Measurements from ENCODE around the gene BIN1. TPM values are rescaled to one million over a fixed set of nuclear protein-coding genes. Genes with fewer than 3 reads are reported as not detected.

Gene BIN1
- total RNA-seq, 2 donors from 2014 or later: 41.7 to 45.9 TPM

DNA sequence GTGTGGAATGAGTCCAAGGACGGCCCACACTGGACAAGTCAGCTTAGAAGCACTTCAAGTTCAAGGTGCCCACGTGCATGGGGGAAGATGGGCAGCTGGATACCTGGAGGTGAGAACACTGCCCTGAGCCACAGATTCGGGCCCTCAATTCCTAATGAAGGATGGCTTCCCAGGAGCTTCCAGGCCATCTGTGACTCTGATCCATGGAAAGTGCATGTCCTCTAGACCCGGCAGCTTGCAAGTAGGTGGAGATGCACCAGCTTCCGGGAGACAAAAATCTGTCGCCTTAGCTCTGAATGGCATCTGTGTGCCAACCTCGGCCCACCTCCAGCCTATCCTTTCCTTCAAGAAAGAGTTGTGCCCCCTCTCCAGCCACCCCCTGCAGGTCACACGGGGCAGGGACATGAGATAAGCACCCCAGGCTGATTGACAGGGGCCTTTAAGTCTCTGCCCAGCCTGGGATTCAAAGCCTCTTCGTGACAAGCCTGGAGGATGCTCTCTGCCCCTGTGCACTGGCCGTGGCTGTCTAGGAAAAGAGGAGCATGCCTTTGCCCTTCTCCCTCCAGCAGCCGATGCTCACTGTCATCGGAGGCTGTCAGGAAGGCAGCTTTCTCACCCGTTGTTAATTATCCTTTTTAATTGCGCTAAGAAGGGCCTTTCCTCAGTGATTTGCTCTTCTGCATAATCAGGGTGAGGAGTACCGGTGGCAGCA is 65.5 kb downstream of the BIN1 start:
- no peaks in the 10 kb centered on the region for H3K4me1 Mint-ChIP-seq
- no peak overlapping the region for H3K27ac Mint-ChIP-seq
- H3K9ac ChIP-seq (ENCODE audit: extremely low read depth, low read length, poor library complexity, severe bottlenecking): no peak overlapping the region
- H3K4me1 ChIP-seq (ENCODE audit: control insufficient read depth, insufficient read depth, low read length): no peaks in the 10 kb centered on the region
- peak; percentile 38 for TF ChIP-seq CTCF (conservative IDR thresholded peaks at IDR 0.05)
- DNase-seq: no peak
- no peaks in the 10 kb centered on the region for H3K36me3 Mint-ChIP-seq (ENCODE audit: low read depth)
- no peak overlapping the region for H3K4me3 Mint-ChIP-seq
- no peaks in the 10 kb centered on the region for H3K27me3 ChIP-seq (ENCODE audit: control insufficient read depth, insufficient read depth, low read length, poor library complexity, severe bottlenecking)
- no peaks in the 10 kb centered on the region for H3K36me3 ChIP-seq (ENCODE audit: control insufficient read depth, insufficient read depth, low read length)
- peaks cover 9% of the 10 kb centered on the region for H3K9me3 ChIP-seq (ENCODE audit: control insufficient read depth, low read length)
- no peak overlapping the region for H3K4me3 ChIP-seq (ENCODE audit: low read length)
- 86 to 88% methylated on average over 13 to 15 of the region's 15 CpGs for WGBS, 2 experiments (ENCODE audit: insufficient coverage in 1 of 2, insufficient read length in 1 of 2)
- peaks cover 2% of the 10 kb centered on the region for H3K9me3 Mint-ChIP-seq
- H3K27me3 Mint-ChIP-seq (ENCODE audit: insufficient read depth): peaks cover under 1% of the 10 kb centered on the region
- no peak overlapping the region for H3K27ac ChIP-seq (ENCODE audit: low read depth, low read length)

- Mint-ChIP-seq H3K4me3 (no peak overlapping the region), H3K27me3 (ENCODE audit: insufficient read depth) (no peaks in the 10 kb centered on the region), H3K27ac (no peak overlapping the region), H3K36me3 (ENCODE audit: low read depth) (no peaks in the 10 kb centered on the region), H3K4me1 (no peaks in the 10 kb centered on the region), H3K9me3 (no peaks in the 10 kb centered on the region)
- no peaks in the 10 kb centered on the region for H3K36me3 ChIP-seq (ENCODE audit: control insufficient read depth, insufficient read depth, low read length)
- no peak for TF ChIP-seq CTCF (conservative IDR thresholded peaks at IDR 0.05)
- H3K9me3 ChIP-seq (ENCODE audit: control insufficient read depth, low read length): peaks cover 9% of the 10 kb centered on the region
- H3K27ac ChIP-seq (ENCODE audit: low read depth, low read length): no peak overlapping the region
- no peaks in the 10 kb centered on the region for H3K4me1 ChIP-seq (ENCODE audit: control insufficient read depth, insufficient read depth, low read length)
- no peak overlapping the region for H3K4me3 ChIP-seq (ENCODE audit: low read length)
- no peak overlapping the region for H3K9ac ChIP-seq (ENCODE audit: extremely low read depth, low read length, poor library complexity, severe bottlenecking)
- WGBS, 2 experiments (ENCODE audit: insufficient coverage in 1 of 2, insufficient read length in 1 of 2): 83 to 100% methylated on average over 2 of the region's 2 CpGs
- H3K27me3 ChIP-seq (ENCODE audit: control insufficient read depth, insufficient read depth, low read length, poor library complexity, severe bottlenecking): no peaks in the 10 kb centered on the region
- no peak for DNase-seq
Observed at GRCh38 chr2:127040169-127040568, 66.8 kb downstream of the BIN1 start.

DNA sequence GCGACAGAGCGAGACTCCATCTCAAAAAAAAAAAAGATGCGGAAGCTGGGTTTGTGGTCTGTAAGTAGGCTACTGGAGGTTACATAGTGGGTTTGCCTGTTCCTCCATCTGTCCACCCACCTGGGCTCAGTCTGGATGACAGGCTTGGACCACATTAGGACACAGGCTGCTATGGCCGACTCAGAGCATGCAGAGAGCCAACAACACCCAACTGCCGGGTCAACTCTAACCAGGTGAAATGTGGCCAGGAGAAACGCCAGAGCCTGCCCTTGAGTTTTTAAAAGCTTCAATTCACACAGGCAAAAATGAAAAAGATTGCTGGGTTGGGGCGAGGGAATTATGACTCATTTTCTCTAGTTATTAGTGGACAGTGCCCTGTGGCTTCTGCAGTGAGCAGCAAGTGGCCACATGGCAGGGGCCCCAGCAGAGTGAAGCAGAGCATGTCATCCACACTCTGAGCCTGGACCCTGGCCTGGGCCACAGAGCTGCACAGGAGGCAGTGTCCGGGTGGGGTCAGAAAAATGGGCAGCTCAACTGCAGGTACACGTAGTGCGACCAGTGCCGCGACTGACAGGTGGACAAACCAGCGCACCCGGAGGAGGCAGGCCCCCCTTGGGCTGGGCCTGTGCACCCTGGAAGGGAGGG is 67.4 kb downstream of the BIN1 start:
- TF ChIP-seq CTCF (conservative IDR thresholded peaks at IDR 0.05): no peak
- H3K4me1 Mint-ChIP-seq: no peaks in the 10 kb centered on the region
- no peak overlapping the region for H3K9ac ChIP-seq (ENCODE audit: extremely low read depth, low read length, poor library complexity, severe bottlenecking)
- H3K27ac Mint-ChIP-seq: no peak overlapping the region
- WGBS, 2 experiments (ENCODE audit: insufficient coverage in 1 of 2, insufficient read length in 1 of 2): 97 to 99% methylated on average over 8 to 14 of the region's 14 CpGs
- no peak overlapping the region for H3K27ac ChIP-seq (ENCODE audit: low read depth, low read length)
- H3K36me3 Mint-ChIP-seq (ENCODE audit: low read depth): no peaks in the 10 kb centered on the region
- H3K9me3 ChIP-seq (ENCODE audit: control insufficient read depth, low read length): peaks cover 9% of the 10 kb centered on the region
- no peak overlapping the region for H3K4me3 ChIP-seq (ENCODE audit: low read length)
- no peak overlapping the region for H3K4me3 Mint-ChIP-seq
- no peaks in the 10 kb centered on the region for H3K27me3 Mint-ChIP-seq (ENCODE audit: insufficient read depth)
- H3K36me3 ChIP-seq (ENCODE audit: control insufficient read depth, insufficient read depth, low read length): no peaks in the 10 kb centered on the region
- H3K27me3 ChIP-seq (ENCODE audit: control insufficient read depth, insufficient read depth, low read length, poor library complexity, severe bottlenecking): no peaks in the 10 kb centered on the region
- H3K4me1 ChIP-seq (ENCODE audit: control insufficient read depth, insufficient read depth, low read length): no peaks in the 10 kb centered on the region
- H3K9me3 Mint-ChIP-seq: no peaks in the 10 kb centered on the region
- no peak for DNase-seq

Measured in endodermal cell (in vitro differentiated cells).